ENCODE data around the gene AFAP1L2.

AFAP1L2 gene

DNA sequence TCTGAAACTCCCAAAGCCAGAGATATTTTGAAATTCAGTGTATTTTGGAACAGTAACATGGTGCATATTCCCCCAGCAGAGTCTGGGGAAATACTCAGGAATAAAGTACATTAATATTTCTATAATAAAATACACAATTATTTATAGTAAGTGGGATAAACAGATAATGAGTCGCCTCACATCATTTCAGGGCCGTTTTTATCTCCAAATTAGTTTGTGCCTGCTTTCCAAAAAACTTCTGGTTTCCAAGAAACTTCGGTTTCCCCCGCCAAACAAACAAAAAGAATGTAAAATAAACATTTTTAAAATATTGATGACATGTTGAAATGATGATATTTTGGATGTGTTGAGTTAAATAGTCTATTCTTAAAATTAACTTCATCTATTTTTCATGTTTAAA, 48.2 kb downstream of the AFAP1L2 start:
- ATAC-seq = no peak
- TF ChIP-seq TOX (CRISPR knock-in tag; IDR thresholded peaks at IDR 0.05; ENCODE audit: borderline replicate concordance) = no peak
- TF ChIP-seq ZC3H10 (CRISPR knock-in tag; IDR thresholded peaks at IDR 0.05) = no peak
- no peak for TF ChIP-seq PPARA (CRISPR knock-in tag; IDR thresholded peaks at IDR 0.05; ENCODE audit: borderline replicate concordance)
- TF ChIP-seq ISL1 (CRISPR knock-in tag; IDR thresholded peaks at IDR 0.05) = no peak
- TF ChIP-seq SNAI2 (CRISPR knock-in tag; IDR thresholded peaks at IDR 0.05) = no peak
- TF ChIP-seq RARB (CRISPR knock-in tag; IDR thresholded peaks at IDR 0.05) = no peak
- TF ChIP-seq, protein P1, sequence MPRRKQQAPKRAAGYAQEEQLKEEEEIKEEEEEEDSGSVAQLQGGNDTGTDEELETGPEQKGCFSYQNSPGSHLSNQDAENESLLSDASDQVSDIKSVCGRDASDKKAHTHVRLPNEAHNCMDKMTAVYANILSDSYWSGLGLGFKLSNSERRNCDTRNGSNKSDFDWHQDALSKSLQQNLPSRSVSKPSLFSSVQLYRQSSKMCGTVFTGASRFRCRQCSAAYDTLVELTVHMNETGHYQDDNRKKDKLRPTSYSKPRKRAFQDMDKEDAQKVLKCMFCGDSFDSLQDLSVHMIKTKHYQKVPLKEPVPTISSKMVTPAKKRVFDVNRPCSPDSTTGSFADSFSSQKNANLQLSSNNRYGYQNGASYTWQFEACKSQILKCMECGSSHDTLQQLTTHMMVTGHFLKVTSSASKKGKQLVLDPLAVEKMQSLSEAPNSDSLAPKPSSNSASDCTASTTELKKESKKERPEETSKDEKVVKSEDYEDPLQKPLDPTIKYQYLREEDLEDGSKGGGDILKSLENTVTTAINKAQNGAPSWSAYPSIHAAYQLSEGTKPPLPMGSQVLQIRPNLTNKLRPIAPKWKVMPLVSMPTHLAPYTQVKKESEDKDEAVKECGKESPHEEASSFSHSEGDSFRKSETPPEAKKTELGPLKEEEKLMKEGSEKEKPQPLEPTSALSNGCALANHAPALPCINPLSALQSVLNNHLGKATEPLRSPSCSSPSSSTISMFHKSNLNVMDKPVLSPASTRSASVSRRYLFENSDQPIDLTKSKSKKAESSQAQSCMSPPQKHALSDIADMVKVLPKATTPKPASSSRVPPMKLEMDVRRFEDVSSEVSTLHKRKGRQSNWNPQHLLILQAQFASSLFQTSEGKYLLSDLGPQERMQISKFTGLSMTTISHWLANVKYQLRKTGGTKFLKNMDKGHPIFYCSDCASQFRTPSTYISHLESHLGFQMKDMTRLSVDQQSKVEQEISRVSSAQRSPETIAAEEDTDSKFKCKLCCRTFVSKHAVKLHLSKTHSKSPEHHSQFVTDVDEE (CRISPR knock-in tag; IDR thresholded peaks at IDR 0.05) = no peak
- TF ChIP-seq GLIS3 (CRISPR knock-in tag; IDR thresholded peaks at IDR 0.05) = no peak
- no peak for TF ChIP-seq ZFP3 (CRISPR knock-in tag; IDR thresholded peaks at IDR 0.05)
- TF ChIP-seq, protein P2, sequence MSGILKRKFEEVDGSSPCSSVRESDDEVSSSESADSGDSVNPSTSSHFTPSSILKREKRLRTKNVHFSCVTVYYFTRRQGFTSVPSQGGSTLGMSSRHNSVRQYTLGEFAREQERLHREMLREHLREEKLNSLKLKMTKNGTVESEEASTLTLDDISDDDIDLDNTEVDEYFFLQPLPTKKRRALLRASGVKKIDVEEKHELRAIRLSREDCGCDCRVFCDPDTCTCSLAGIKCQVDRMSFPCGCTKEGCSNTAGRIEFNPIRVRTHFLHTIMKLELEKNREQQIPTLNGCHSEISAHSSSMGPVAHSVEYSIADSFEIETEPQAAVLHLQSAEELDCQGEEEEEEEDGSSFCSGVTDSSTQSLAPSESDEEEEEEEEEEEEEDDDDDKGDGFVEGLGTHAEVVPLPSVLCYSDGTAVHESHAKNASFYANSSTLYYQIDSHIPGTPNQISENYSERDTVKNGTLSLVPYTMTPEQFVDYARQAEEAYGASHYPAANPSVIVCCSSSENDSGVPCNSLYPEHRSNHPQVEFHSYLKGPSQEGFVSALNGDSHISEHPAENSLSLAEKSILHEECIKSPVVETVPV (CRISPR knock-in tag; IDR thresholded peaks at IDR 0.05) = no peak
- TF ChIP-seq ZFP30 (CRISPR knock-in tag; IDR thresholded peaks at IDR 0.05) = no peak
- TF ChIP-seq TCF4 (CRISPR knock-in tag; IDR thresholded peaks at IDR 0.05; ENCODE audit: borderline replicate concordance) = no peak
- TF ChIP-seq OSR1 (CRISPR knock-in tag; IDR thresholded peaks at IDR 0.05) = no peak
- TF ChIP-seq, protein P3, sequence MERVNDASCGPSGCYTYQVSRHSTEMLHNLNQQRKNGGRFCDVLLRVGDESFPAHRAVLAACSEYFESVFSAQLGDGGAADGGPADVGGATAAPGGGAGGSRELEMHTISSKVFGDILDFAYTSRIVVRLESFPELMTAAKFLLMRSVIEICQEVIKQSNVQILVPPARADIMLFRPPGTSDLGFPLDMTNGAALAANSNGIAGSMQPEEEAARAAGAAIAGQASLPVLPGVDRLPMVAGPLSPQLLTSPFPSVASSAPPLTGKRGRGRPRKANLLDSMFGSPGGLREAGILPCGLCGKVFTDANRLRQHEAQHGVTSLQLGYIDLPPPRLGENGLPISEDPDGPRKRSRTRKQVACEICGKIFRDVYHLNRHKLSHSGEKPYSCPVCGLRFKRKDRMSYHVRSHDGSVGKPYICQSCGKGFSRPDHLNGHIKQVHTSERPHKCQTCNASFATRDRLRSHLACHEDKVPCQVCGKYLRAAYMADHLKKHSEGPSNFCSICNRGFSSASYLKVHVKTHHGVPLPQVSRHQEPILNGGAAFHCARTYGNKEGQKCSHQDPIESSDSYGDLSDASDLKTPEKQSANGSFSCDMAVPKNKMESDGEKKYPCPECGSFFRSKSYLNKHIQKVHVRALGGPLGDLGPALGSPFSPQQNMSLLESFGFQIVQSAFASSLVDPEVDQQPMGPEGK (CRISPR knock-in tag; IDR thresholded peaks at IDR 0.05; ENCODE audit: borderline replicate concordance) = no peak

DNA sequence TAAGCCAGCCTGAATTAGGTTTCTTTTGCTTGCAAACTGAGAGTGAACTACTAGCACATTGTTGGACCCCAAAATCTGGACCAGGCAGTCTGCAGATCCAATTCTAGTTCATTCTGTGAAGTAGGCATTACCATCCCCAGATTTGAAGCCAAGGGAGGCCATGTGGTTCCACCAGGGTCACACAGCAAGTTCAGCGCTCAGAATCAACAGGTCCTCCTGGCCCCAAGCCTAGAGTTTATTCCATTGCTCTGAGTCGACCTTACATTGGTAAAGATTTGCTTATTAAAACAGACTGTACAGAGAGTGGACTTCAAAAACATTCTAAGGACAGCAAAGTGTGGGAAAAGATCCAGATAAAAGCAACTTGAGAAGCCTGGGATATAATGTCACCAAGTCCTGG, 50.9 kb downstream of the AFAP1L2 start:
- ATAC-seq = no peak
- TF ChIP-seq, protein P1 (CRISPR knock-in tag; IDR thresholded peaks at IDR 0.05) = no peak
- TF ChIP-seq ESRRG (CRISPR knock-in tag; IDR thresholded peaks at IDR 0.05) (no peak), ZFP3 (CRISPR knock-in tag; IDR thresholded peaks at IDR 0.05) (no peak), ZFP30 (CRISPR knock-in tag; IDR thresholded peaks at IDR 0.05) (no peak), OSR1 (CRISPR knock-in tag; IDR thresholded peaks at IDR 0.05) (no peak)
- TF ChIP-seq, protein P2 (CRISPR knock-in tag; IDR thresholded peaks at IDR 0.05) = no peak

DNA sequence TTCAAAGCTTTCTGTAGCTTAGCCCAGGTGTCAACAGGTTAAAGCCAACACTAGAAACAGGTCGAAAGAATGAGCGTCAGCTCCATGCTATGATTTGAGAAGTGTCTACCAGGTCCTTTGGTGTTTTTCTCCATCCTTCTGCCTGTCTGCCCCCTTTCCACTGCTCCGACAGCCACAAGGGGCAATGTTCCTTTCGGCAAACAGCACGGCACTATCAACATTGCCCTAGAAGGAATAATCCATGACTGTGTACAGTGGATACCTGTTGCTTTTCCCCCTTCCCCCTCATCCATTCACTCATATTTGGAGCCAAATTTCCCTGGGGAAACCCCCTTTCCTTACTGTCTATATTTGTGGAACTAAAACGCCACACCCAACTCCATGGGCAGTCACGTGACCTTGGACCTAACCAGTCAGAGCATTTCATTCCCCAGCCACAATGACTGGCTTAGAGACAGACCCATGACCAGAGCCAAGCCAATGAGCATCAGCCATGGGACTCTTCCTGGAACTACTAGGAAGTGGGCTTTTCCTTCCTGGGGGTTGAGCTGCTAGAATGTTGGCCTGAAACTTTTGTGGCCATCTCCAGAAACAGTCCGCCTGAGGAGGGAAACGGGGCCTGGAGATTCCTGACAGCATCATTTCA, 51.5 kb downstream of the AFAP1L2 start:
- no peak for ATAC-seq
- TF ChIP-seq CSDC2 (CRISPR knock-in tag; IDR thresholded peaks at IDR 0.05) (no peak), ESRRG (CRISPR knock-in tag; IDR thresholded peaks at IDR 0.05) (no peak), TCF4 (CRISPR knock-in tag; IDR thresholded peaks at IDR 0.05; ENCODE audit: borderline replicate concordance) (no peak), ZFP3 (CRISPR knock-in tag; IDR thresholded peaks at IDR 0.05) (no peak), PPARA (CRISPR knock-in tag; IDR thresholded peaks at IDR 0.05; ENCODE audit: borderline replicate concordance) (no peak), OSR1 (CRISPR knock-in tag; IDR thresholded peaks at IDR 0.05) (no peak), ISL1 (CRISPR knock-in tag; IDR thresholded peaks at IDR 0.05) (no peak), GLIS3 (CRISPR knock-in tag; IDR thresholded peaks at IDR 0.05) (no peak), ZNF8 (CRISPR knock-in tag; IDR thresholded peaks at IDR 0.05) (no peak), SNAI2 (CRISPR knock-in tag; IDR thresholded peaks at IDR 0.05) (no peak), ARNTL (CRISPR knock-in tag; IDR thresholded peaks at IDR 0.05; ENCODE audit: borderline replicate concordance, low read depth) (no peak), RARB (CRISPR knock-in tag; IDR thresholded peaks at IDR 0.05) (no peak), ZNF565 (CRISPR knock-in tag; conservative IDR thresholded peaks at IDR 0.05; ENCODE audit: low read depth) (no peak), ZNF70 (CRISPR knock-in tag; IDR thresholded peaks at IDR 0.05) (no peak)
- TF ChIP-seq, protein P4, sequence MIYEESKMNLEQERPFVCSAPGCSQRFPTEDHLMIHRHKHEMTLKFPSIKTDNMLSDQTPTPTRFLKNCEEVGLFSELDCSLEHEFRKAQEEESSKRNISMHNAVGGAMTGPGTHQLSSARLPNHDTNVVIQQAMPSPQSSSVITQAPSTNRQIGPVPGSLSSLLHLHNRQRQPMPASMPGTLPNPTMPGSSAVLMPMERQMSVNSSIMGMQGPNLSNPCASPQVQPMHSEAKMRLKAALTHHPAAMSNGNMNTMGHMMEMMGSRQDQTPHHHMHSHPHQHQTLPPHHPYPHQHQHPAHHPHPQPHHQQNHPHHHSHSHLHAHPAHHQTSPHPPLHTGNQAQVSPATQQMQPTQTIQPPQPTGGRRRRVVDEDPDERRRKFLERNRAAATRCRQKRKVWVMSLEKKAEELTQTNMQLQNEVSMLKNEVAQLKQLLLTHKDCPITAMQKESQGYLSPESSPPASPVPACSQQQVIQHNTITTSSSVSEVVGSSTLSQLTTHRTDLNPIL (CRISPR knock-in tag; IDR thresholded peaks at IDR 0.05; ENCODE audit: low read depth) = no peak
- TF ChIP-seq, protein P3 (CRISPR knock-in tag; IDR thresholded peaks at IDR 0.05; ENCODE audit: borderline replicate concordance) = no peak
